Measurements from ENCODE around the gene COL1A1.

COL1A1 gene

DNA sequence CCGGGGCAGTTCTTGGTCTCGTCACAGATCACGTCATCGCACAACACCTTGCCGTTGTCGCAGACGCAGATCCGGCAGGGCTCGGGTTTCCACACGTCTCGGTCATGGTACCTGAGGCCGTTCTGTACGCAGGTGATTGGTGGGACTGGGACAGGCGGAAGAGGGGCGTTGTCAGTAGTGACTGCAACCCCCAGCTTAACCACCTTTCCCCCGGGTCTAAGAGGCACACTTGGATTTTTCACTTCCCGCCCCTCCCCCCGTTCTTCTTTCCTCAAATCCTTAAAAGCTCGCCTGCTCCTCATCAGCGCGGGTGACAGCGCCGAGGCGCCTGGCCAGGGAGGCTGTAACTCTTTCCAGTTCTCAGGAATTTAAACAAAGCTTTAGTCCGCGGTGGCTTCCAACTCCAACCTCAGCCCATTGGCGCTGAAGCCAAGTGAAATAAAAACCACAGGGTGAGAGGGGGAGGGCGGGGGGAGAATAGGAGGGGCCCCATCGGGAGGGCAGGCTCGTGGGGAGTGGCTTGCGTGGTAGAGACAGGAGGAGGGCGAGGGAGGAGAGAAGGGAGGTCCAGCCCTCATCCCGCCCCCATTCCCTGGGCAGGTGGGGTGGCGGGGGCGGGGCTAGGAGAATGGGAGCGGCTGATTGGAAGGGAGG, 1.5 kb downstream of the COL1A1 start:
- DNase-seq (ENCODE audit: low read depth): peak; percentile 13

DNA sequence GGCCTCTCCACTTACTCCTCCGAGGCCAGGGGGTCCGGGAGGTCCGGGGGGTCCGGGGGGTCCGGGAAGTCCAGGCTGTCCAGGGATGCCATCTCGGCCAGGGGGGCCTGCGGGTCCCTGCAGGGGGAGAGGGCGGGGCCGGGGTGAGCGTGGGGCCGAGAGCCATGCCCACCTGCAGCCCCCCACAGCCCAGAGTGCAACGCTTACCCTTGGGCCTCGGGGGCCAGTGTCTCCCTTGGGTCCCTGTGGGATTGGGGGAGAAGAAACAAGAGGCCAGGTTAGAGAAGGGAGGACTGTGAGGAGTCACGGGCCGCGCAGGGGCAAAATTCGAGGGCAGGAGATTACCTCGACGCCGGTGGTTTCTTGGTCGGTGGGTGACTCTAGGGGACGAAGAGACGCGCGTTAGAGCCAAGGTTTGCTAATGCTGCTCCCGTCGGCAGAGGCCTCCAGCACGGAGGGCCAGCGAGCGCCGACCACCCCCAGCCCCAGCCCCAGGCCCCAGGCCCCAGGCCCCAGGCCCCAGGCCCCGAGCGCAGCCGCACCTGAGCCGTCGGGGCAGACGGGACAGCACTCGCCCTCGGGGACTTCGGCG, 2.1 kb downstream of the COL1A1 start:
- DNase-seq (ENCODE audit: low read depth): no peak

DNA sequence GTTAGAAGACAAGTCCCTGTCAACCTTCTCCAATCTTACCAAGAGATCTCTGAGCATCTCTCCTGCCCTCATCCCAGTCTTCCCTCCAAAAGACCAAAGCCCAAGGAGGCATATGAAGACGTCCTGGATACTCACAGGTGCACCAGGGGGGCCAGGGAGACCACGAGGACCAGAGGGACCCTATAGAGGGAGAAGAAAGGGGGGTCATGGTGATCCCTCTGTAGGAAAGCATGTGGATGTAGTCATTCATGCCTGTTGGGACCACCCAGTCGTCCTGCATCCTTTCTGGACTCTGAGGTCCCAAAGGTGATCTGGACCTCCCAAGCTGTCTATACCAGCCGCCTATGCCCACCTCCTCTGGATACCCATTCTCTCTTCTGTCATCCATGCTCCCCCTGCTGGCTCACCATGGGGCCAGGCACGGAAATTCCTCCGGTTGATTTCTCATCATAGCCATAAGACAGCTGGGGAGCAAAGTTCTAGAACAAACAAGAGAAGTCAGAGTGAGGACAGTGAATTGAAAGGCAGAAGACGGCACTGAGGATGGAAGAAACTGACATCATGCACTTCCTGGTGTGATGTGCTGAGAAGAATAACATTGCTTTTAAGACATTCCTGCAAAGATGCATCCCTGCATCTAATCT, 3.3 kb downstream of the COL1A1 start:
- no peak for DNase-seq (ENCODE audit: low read depth)

- no peak for DNase-seq (ENCODE audit: low read depth)
Observed at GRCh38 chr17:50196826-50197225, 4.6 kb downstream of the COL1A1 start.

GRCh38 chr17:50196036-50196435, 5.4 kb downstream of the COL1A1 start:
- DNase-seq (ENCODE audit: low read depth): no peak

GRCh38 chr17:50194934-50195865, 6.2 kb downstream of the COL1A1 start:
- DNase-seq (ENCODE audit: low read depth): no peak

GRCh38 chr17:50194140-50194933, 7.1 kb downstream of the COL1A1 start:
- no peak for DNase-seq (ENCODE audit: low read depth)

- no peak for DNase-seq (ENCODE audit: low read depth)
Observed at GRCh38 chr17:50192618-50193291, 8.7 kb downstream of the COL1A1 start.

DNA sequence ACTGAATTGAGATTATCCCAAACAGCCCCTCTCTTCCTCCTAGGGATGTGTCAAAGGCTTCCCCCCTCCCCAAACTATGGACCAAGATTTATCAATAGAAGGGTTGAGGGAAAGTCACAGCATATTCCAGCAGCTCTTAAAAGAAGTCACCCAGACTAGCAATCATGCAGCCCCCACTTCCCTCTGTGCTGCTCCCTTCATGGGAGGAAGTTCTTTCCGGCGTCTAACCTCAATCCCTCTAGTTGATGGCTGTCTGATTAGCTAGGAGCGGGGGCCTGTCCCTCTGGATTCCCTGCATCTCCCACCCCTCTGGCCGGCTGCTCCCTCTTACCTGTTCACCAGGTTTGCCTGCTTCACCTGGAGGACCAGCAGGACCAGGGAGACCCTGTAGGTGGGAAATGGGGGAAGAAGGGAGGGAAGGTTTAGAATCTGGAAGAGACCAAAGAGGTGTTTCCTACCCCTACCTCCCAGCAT, 9.2 kb downstream of the COL1A1 start:
- DNase-seq (ENCODE audit: low read depth): no peak

- DNase-seq (ENCODE audit: low read depth): no peak
Observed at GRCh38 chr17:50191359-50192143, 9.9 kb downstream of the COL1A1 start.

GRCh38 chr17:50190603-50191358, 10.7 kb downstream of the COL1A1 start:
- no peak for DNase-seq (ENCODE audit: low read depth)

DNA sequence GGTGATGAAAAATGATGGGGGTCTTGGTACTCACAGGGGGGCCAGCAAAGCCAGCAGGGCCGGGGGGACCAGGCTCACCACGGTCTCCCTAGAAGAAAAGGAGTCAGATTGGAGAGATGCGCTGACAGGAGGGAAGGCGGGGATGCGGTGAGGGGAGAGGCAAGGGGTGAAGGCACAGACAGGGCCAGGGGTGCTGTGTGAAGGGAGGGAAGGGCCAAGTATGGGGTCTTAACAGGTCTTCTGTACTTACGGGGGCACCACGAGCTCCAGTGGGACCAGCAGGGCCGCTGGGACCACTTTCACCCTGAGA, 11.2 kb downstream of the COL1A1 start:
- DNase-seq (ENCODE audit: low read depth): no peak

DNA sequence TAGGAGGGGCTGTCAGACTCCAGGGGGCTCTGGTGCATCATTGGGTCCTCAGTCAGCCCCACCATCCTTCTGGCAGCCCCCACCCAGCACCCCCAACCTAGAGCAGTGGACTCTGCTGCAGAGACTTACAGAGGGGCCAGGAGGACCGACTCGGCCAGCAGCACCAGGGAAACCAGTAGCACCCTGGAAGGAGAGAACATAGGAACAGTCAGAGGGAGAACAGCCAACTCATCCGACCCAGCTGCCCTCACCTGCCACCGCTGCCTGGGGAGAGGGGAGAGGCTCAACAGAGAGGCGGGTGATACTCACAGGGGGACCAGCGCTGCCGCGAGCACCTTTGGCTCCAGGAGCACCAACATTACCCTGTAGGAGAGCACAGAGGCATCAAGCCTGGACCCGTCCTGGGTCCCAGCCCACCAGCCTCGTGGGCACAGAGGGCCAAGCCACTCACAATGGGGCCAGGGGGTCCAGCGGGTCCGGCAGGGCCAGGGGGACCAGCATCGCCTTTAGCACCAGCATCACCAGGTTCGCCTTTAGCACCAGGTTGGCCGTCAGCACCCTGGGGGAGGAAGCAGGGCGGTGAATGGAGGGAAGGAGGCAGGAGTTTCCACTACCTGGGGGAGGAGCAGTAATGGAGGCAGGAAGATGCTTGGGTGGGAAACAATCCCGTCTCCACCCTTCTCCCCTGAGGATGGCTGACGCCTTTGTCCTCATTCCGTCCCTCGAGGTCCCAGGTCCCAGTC, 11.7 kb downstream of the COL1A1 start:
- DNase-seq (ENCODE audit: low read depth): no peak

- no peak for DNase-seq (ENCODE audit: low read depth)
Observed at GRCh38 chr17:50188921-50189549, 12.4 kb downstream of the COL1A1 start.

DNA sequence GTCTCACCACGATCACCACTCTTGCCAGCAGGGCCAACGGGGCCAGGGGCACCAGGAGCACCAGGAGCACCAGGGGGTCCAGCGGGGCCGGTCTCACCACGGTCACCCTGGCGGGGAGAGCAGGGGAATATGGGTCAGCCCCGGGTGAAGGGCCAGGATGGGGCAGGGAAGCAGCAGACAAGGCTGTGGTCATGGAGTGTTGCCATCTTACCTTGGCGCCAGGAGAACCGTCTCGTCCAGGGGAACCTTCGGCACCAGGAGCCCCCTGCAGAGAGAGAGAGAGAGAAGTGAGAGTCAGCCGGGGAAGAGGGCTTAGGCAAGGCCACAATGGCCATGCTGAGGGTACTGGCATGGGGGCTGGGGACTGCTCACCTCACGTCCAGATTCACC, 12.9 kb downstream of the COL1A1 start:
- DNase-seq (ENCODE audit: low read depth): no peak

DNA sequence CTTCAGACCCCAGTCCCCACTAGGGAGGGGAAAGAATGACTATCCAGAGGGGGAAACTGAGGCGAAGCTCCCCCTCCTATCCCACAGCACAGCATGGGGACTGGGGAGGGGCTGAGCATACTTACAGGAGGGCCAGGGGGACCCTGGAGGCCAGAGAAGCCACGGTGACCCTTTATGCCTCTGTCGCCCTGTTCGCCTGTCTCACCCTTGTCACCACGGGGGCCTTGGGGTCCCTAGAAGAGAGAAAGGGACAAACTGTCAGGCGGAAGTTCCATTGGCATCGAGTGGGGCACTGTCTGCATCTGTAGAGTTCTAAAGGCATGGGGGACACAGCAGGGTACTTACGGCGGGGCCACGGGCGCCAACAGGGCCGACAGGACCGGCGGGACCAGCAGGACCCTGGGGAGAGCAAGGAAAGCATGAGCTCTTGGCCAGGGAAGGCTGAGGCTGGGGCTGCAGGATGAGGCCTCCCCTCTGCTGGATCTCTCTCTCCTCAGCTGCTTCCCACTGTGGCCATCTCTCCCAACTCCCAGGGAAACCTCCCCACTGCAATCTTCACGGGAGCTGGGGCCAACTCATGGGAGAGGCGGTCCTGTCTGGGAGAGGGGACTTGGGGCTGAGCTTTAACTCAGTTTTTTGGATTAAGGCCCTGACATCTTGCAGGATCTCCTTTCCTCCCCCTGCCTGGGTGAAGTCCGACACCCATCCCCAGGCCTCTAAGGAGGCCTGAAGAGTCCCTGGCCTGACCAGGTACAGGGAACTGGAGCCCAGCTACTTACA, 13.5 kb downstream of the COL1A1 start:
- DNase-seq (ENCODE audit: low read depth): no peak

- DNase-seq (ENCODE audit: low read depth): no peak
Observed at GRCh38 chr17:50187394-50187725, 14.1 kb downstream of the COL1A1 start.
